Gastroesophageal sphincter (tissue), 3 donors: Measurements from ENCODE around the gene NSUN2.

Source experiments
- POLR2AphosphoS5 ChIP-seq: sonication (generic); formaldehyde crosslinking; IDR thresholded peaks from one replicate; pipeline ENCODE4 v1.6.1; 2017; ENCODE audit warnings: antibody characterized with exemption
- TF ChIP-seq, protein P1 (sequence below), 4 experiments: fragments of 200-600 bp in 2 of 4; fragments of 450-650 bp in 2 of 4; sonication (generic) in 1 of 4; IDR thresholded peaks; one replicate each; pipeline ENCODE4 v1.5.1; 2017 to 2019; ENCODE audit warnings: antibody characterized with exemption in 4 of 4, mild to moderate bottlenecking in 2 of 4, moderate library complexity in 2 of 4

GRCh38 chr5:6601271-6601670 lies 31.6 kb downstream of the NSUN2 start:
- TF ChIP-seq, protein P1, sequence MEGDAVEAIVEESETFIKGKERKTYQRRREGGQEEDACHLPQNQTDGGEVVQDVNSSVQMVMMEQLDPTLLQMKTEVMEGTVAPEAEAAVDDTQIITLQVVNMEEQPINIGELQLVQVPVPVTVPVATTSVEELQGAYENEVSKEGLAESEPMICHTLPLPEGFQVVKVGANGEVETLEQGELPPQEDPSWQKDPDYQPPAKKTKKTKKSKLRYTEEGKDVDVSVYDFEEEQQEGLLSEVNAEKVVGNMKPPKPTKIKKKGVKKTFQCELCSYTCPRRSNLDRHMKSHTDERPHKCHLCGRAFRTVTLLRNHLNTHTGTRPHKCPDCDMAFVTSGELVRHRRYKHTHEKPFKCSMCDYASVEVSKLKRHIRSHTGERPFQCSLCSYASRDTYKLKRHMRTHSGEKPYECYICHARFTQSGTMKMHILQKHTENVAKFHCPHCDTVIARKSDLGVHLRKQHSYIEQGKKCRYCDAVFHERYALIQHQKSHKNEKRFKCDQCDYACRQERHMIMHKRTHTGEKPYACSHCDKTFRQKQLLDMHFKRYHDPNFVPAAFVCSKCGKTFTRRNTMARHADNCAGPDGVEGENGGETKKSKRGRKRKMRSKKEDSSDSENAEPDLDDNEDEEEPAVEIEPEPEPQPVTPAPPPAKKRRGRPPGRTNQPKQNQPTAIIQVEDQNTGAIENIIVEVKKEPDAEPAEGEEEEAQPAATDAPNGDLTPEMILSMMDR (IDR thresholded peaks at IDR 0.05): no peak
- no peak for TF ChIP-seq POLR2AphosphoS5
